Mesenchymal stem cell (in vitro differentiated cells and primary cell): Measurements from ENCODE around the gene CHCHD6.

ENCODE experiments used
- DNase-seq: peaks from one replicate; pipeline ENCODE4 v3.0.0-alpha.2; 2013
- H2AFZ ChIP-seq: one replicate; pipeline ENCODE4 v1.6.1; 2013; ENCODE audit warnings: low read depth, mild to moderate bottlenecking, control low read depth, inconsistent platforms, low read length, moderate library complexity
- H2AK5ac ChIP-seq: 2 replicates; pipeline ENCODE4 v1.6.1; 2013; ENCODE audit warnings: low read length, moderate library complexity, mild to moderate bottlenecking, inconsistent platforms; ENCODE audit not compliant: severe bottlenecking
- H2BK120ac ChIP-seq: one replicate; pipeline ENCODE4 v1.6.1; 2013; ENCODE audit warnings: low read depth, mild to moderate bottlenecking, inconsistent platforms, low read length, moderate library complexity
- H2BK12ac ChIP-seq, 2 experiments: one replicate each; pipeline ENCODE4 v1.6.1; 2013; ENCODE audit warnings: inconsistent platforms in 2 of 2, low read length in 2 of 2, mild to moderate bottlenecking in 2 of 2, moderate library complexity in 2 of 2, control low read depth in 1 of 2
- H2BK15ac ChIP-seq: one replicate; pipeline ENCODE4 v1.6.1; 2013; ENCODE audit warnings: mild to moderate bottlenecking, low read depth, inconsistent platforms; ENCODE audit not compliant: poor library complexity, severe bottlenecking
- H2BK5ac ChIP-seq: 2 replicates; pipeline ENCODE4 v1.6.1; 2013; ENCODE audit warnings: low read depth, mild to moderate bottlenecking, low read length, control low read depth, inconsistent platforms; ENCODE audit not compliant: poor library complexity, severe bottlenecking
- H3K14ac ChIP-seq, 2 experiments: one replicate each; pipeline ENCODE4 v1.6.1; 2013; ENCODE audit warnings: inconsistent platforms in 2 of 2, low read length in 2 of 2, control low read depth in 1 of 2, mild to moderate bottlenecking in 1 of 2, moderate library complexity in 1 of 2
- H3K18ac ChIP-seq, 2 experiments: one replicate each; pipeline ENCODE4 v1.6.1; 2013; ENCODE audit warnings: inconsistent platforms in 2 of 2, low read length in 2 of 2, control low read depth in 1 of 2, low read depth in 1 of 2, mild to moderate bottlenecking in 1 of 2
- H3K23ac ChIP-seq, 2 experiments: one replicate each; pipeline ENCODE4 v1.6.1; 2013; ENCODE audit warnings: inconsistent platforms in 2 of 2, low read length in 2 of 2, mild to moderate bottlenecking in 2 of 2, moderate library complexity in 2 of 2, control low read depth in 1 of 2
- H3K27ac ChIP-seq: 2 replicates; pipeline ENCODE4 v1.5.1; 2013; ENCODE audit warnings: mild to moderate bottlenecking, moderate library complexity, low read length, control low read depth, inconsistent platforms; ENCODE audit not compliant: poor library complexity, severe bottlenecking
- H3K27me3 ChIP-seq, 2 experiments: 2 replicates each; pipeline versions ENCODE4 v1.6.1 to v1.7.0; 2013; ENCODE audit warnings: low read length in 2 of 2, mild to moderate bottlenecking in 2 of 2, moderate library complexity in 2 of 2, control low read depth in 1 of 2, inconsistent platforms in 1 of 2; ENCODE audit not compliant: control insufficient read depth in 1 of 2, insufficient read depth in 1 of 2
- H3K36me3 ChIP-seq, 2 experiments: 2 replicates each; pipeline versions ENCODE4 v1.6.1 to v1.7.0; 2013; ENCODE audit warnings: low read length in 2 of 2, control low read depth in 1 of 2, inconsistent platforms in 1 of 2, low read depth in 1 of 2, mild to moderate bottlenecking in 1 of 2; ENCODE audit not compliant: insufficient read depth in 2 of 2, control insufficient read depth in 1 of 2
- H3K4ac ChIP-seq, 2 experiments: one replicate each; pipeline ENCODE4 v1.6.1; 2013; ENCODE audit warnings: inconsistent platforms in 2 of 2, low read length in 2 of 2, mild to moderate bottlenecking in 2 of 2, moderate library complexity in 2 of 2, control low read depth in 1 of 2, low read depth in 1 of 2
- H3K4me1 ChIP-seq: 2 replicates; pipeline ENCODE4 v1.6.1; 2013; ENCODE audit warnings: low read depth, low read length, control low read depth; ENCODE audit not compliant: control insufficient read depth, insufficient read depth
- H3K4me2 ChIP-seq: 2 replicates; pipeline ENCODE4 v1.6.1; 2013; ENCODE audit warnings: low read length, mild to moderate bottlenecking, inconsistent platforms; ENCODE audit not compliant: poor library complexity, severe bottlenecking
- H3K4me3 ChIP-seq, 2 experiments: 2 replicates each; pipeline versions ENCODE4 v1.5.1 to v1.7.0; 2013; ENCODE audit warnings: low read length in 2 of 2, mild to moderate bottlenecking in 2 of 2, control low read depth in 1 of 2, low read depth in 1 of 2; ENCODE audit not compliant: insufficient read depth in 1 of 2
- H3K79me1 ChIP-seq: replicated peaks from 2 replicates; pipeline ENCODE4 v1.6.1; 2013; ENCODE audit warnings: mild to moderate bottlenecking, control low read depth, low read length, inconsistent platforms; ENCODE audit not compliant: poor library complexity, severe bottlenecking
- H3K9ac ChIP-seq: 2 replicates; pipeline ENCODE4 v1.7.0; 2013; ENCODE audit warnings: mild to moderate bottlenecking, low read length, moderate library complexity
- H3K9me3 ChIP-seq: 2 replicates; pipeline ENCODE4 v1.7.0; 2013; ENCODE audit warnings: mild to moderate bottlenecking, low read length; ENCODE audit not compliant: control insufficient read depth
- H4K8ac ChIP-seq: one replicate; pipeline ENCODE4 v1.6.1; 2013; ENCODE audit warnings: inconsistent platforms, mild to moderate bottlenecking, low read length, moderate library complexity
- H4K91ac ChIP-seq: one replicate; pipeline ENCODE4 v1.6.1; 2013; ENCODE audit warnings: mild to moderate bottlenecking, low read length, inconsistent platforms
- WGBS: methylation state at CpG from one replicate; pipeline ENCODE4 v1.1.7; 2013; ENCODE audit warnings: mixed read lengths; 5-methylcytosine and 5-hydroxymethylcytosine counted together

Gene CHCHD6

DNA sequence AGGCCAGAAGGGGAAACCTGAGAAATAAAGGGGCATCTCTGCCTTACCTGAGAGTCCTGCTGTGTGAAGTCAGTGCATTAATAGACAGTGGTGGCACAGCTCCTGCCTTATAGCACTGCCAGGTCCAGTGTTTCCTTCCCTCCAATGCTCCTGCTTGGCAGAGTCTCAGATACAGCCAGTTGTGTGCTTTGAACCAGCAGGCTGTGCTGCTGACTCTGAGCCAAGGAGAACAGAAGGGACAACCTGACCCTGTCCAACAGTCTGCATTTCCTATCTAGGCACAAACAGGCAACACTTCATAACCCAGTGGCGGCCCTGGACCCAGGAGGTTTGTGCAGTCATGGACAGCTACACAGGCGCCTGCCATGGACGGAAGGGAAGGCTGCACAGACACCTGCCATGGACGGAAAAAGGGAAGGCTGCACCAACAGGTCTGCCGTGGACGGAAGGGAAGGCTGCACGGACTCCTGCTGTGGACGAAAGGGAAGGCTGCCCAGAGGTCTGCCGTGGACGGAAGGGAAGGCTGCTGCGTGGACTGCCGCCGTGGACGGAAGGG is 245.0 kb downstream of the CHCHD6 start:
- no peak overlapping the region for H2AK5ac ChIP-seq
- H3K4me1 ChIP-seq, result no peaks in the 10 kb centered on the region
- no peak overlapping the region for H3K14ac ChIP-seq
- WGBS, result 96% methylated on average over 14 of the region's 14 CpGs
- no peak overlapping the region for H3K9ac ChIP-seq
- peaks cover 0 to 26% of the 10 kb centered on the region in 2 experiments for H3K36me3 ChIP-seq
- no peak for DNase-seq
- no peak overlapping the region for H2BK12ac ChIP-seq
- H3K4me3 ChIP-seq, result no peak overlapping the region
- H2BK120ac ChIP-seq, result no peak overlapping the region
- no peaks in the 10 kb centered on the region for H3K27me3 ChIP-seq
- no peak overlapping the region for H3K27ac ChIP-seq
- H2BK15ac ChIP-seq, result no peak overlapping the region
- no peak overlapping the region for H4K91ac ChIP-seq
- H3K79me1 ChIP-seq, result no peaks in the 10 kb centered on the region
- H3K23ac ChIP-seq, result no peak overlapping the region
- no peak overlapping the region for H2AFZ ChIP-seq
- no peak overlapping the region for H3K18ac ChIP-seq
- H4K8ac ChIP-seq, result no peak overlapping the region
- no peaks in the 10 kb centered on the region for H3K9me3 ChIP-seq
- H3K4me2 ChIP-seq, result no peak overlapping the region
- H2BK5ac ChIP-seq, result no peak overlapping the region
- no peak overlapping the region for H3K4ac ChIP-seq

DNA sequence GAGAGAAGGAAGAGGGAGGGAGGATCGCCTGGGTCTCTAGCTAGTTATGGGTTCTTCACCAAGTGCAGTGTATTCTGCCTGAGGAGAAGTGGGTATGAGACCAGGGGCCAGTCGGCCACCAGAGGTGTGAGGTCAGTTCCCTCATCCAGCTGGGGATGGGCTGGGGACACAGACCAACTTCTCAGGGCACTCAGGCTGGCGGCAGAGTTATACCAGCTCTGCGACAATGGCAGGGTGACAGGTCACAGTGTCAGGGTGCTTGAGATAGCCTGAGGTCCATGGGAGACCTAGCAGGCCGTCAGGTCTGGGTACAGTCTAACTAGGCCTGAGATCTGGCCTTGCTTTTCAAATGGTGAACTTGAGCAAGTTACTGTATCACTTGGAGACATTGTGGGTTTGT is 247.5 kb downstream of the CHCHD6 start:
- Histone ChIP-seq H3K4ac (no peak overlapping the region), H2BK15ac (no peak overlapping the region), H3K79me1 (no peaks in the 10 kb centered on the region), H2AFZ (no peak overlapping the region), H3K23ac (no peak overlapping the region), H3K9ac (no peak overlapping the region), H2AK5ac (no peak overlapping the region), H3K27ac (no peak overlapping the region), H3K4me1 (peaks cover 2% of the 10 kb centered on the region), H4K8ac (no peak overlapping the region), H3K36me3 (peaks cover 0 to 30% of the 10 kb centered on the region in 2 experiments), H4K91ac (no peak overlapping the region), H3K27me3 (no peaks in the 10 kb centered on the region), H3K18ac (no peak overlapping the region), H2BK5ac (no peak overlapping the region), H3K4me2 (no peak overlapping the region), H2BK12ac (no peak overlapping the region), H3K9me3 (no peaks in the 10 kb centered on the region), H3K14ac (no peak overlapping the region), H3K4me3 (no peak overlapping the region), H2BK120ac (no peak overlapping the region)
- 95% methylated on average over 5 of the region's 5 CpGs for WGBS
- no peak for DNase-seq

GRCh38 chr3:126952261-126952982 is 248.4 kb downstream of the CHCHD6 start:
- Histone ChIP-seq H3K23ac (peak overlapping the region in 1 of 2 experiments; percentile 36), H2AFZ (no peak overlapping the region), H3K14ac (peak overlapping the region in 1 of 2 experiments; percentile 82), H2BK12ac (no peak overlapping the region), H3K4me2 (no peak overlapping the region), H4K8ac (no peak overlapping the region), H3K27ac (no peak overlapping the region), H3K4me3 (no peak overlapping the region), H3K18ac (no peak overlapping the region), H3K27me3 (no peaks in the 10 kb centered on the region), H3K9me3 (no peaks in the 10 kb centered on the region), H2AK5ac (no peak overlapping the region), H2BK120ac (no peak overlapping the region), H2BK5ac (no peak overlapping the region), H3K79me1 (no peaks in the 10 kb centered on the region), H3K9ac (no peak overlapping the region), H3K4ac (no peak overlapping the region), H3K4me1 (peaks cover 2% of the 10 kb centered on the region), H2BK15ac (no peak overlapping the region), H4K91ac (no peak overlapping the region), H3K36me3 (peaks cover 0 to 30% of the 10 kb centered on the region in 2 experiments)
- 98% methylated on average over 10 of the region's 10 CpGs for WGBS
- DNase-seq, result no peak

- peaks cover 0 to 27% of the 10 kb centered on the region in 2 experiments for H3K36me3 ChIP-seq
- H3K9me3 ChIP-seq, result no peaks in the 10 kb centered on the region
- no peak overlapping the region for H3K4me2 ChIP-seq
- no peak overlapping the region for H3K23ac ChIP-seq
- H3K9ac ChIP-seq, result no peak overlapping the region
- no peak overlapping the region for H3K27ac ChIP-seq
- H2BK12ac ChIP-seq, result no peak overlapping the region
- H4K8ac ChIP-seq, result no peak overlapping the region
- H3K79me1 ChIP-seq, result no peaks in the 10 kb centered on the region
- H2BK15ac ChIP-seq, result no peak overlapping the region
- H3K18ac ChIP-seq, result no peak overlapping the region
- H2AK5ac ChIP-seq, result no peak overlapping the region
- no peaks in the 10 kb centered on the region for H3K27me3 ChIP-seq
- no peak overlapping the region for H4K91ac ChIP-seq
- 98% methylated on average over 12 of the region's 12 CpGs for WGBS
- H3K4me1 ChIP-seq, result peaks cover 2% of the 10 kb centered on the region
- no peak overlapping the region for H3K4me3 ChIP-seq
- no peak overlapping the region for H3K14ac ChIP-seq
- no peak overlapping the region for H2AFZ ChIP-seq
- DNase-seq, result no peak
- H2BK120ac ChIP-seq, result no peak overlapping the region
- no peak overlapping the region for H2BK5ac ChIP-seq
- no peak overlapping the region for H3K4ac ChIP-seq
These were observed 249.1 kb downstream of the CHCHD6 start for GRCh38 chr3:126952983-126953660.
